Loucy (cell line): Measurements from ENCODE around the gene ARHGAP24.

Experiments
- H2AFZ ChIP-seq: fragments of 200-600 bp; sonication (generic); 2 replicates; pipeline ENCODE4 v1.6.0; 2016; ENCODE audit warnings: antibody characterized with exemption, mild to moderate bottlenecking, low read length, moderate library complexity
- H3F3A ChIP-seq: fragments of 200-600 bp; 2 replicates; pipeline ENCODE4 v1.6.0; 2016; ENCODE audit warnings: antibody characterized with exemption, low read depth, mild to moderate bottlenecking
- H3K27me3 ChIP-seq: fragments of 200-600 bp; sonication (generic); 2 replicates; pipeline ENCODE4 v1.6.1; 2014; ENCODE audit warnings: low read length, mild to moderate bottlenecking; ENCODE audit not compliant: insufficient read depth, poor library complexity, severe bottlenecking
- H3K36me3 ChIP-seq: fragments of 200-600 bp; sonication (generic); 2 replicates; pipeline ENCODE4 v1.6.1; 2016; ENCODE audit warnings: low read length; ENCODE audit not compliant: insufficient read depth
- H3K4me1 ChIP-seq: fragments of 200-600 bp; sonication (generic); 2 replicates; pipeline ENCODE4 v1.5.1; 2014; ENCODE audit warnings: low read length, mild to moderate bottlenecking; ENCODE audit not compliant: insufficient read depth, poor library complexity, severe bottlenecking
- H3K4me2 ChIP-seq: fragments of 200-600 bp; sonication (generic); 2 replicates; pipeline ENCODE4 v1.6.0; 2014; ENCODE audit warnings: antibody characterized with exemption, low read length, low read depth, mild to moderate bottlenecking; ENCODE audit not compliant: poor library complexity, severe bottlenecking
- H3K4me3 ChIP-seq: fragments of 200-600 bp; sonication (generic); 2 replicates; pipeline ENCODE4 v1.5.1; 2014; ENCODE audit warnings: low read length, mild to moderate bottlenecking, mixed read lengths; ENCODE audit not compliant: poor library complexity, severe bottlenecking
- H3K79me2 ChIP-seq: fragments of 200-600 bp; sonication (generic); 2 replicates; pipeline ENCODE4 v1.6.1; 2014; ENCODE audit warnings: low read length; ENCODE audit not compliant: insufficient read depth
- H3K9ac ChIP-seq: fragments of 200-600 bp; sonication (generic); 2 replicates; pipeline ENCODE4 v1.6.0; 2014; ENCODE audit warnings: mild to moderate bottlenecking, low read depth, low read length, moderate library complexity; ENCODE audit not compliant: poor library complexity, severe bottlenecking
- H3K9me2 ChIP-seq: fragments of 200-600 bp; sonication (generic); replicated peaks from 2 replicates; pipeline ENCODE4 v1.6.1; 2016; ENCODE audit warnings: low read depth, low read length, mixed read lengths
- H3K9me3 ChIP-seq: fragments of 200-600 bp; sonication (generic); 2 replicates; pipeline ENCODE4 v1.6.1; 2014; ENCODE audit warnings: mild to moderate bottlenecking, antibody characterized with exemption, low read length, low read depth; ENCODE audit not compliant: insufficient read depth
- H4K20me1 ChIP-seq: fragments of 200-600 bp; sonication (generic); 2 replicates; pipeline ENCODE4 v1.6.0; 2014; ENCODE audit warnings: antibody characterized with exemption, low read length, mild to moderate bottlenecking; ENCODE audit not compliant: insufficient read depth, poor library complexity, severe bottlenecking
- EZH2phosphoT487 ChIP-seq: fragments of 200-600 bp; IDR thresholded peaks from 2 replicates; pipeline ENCODE4 v1.6.1; 2018; ENCODE audit warnings: antibody characterized with exemption, mild to moderate bottlenecking, moderate library complexity, borderline replicate concordance
- TF ChIP-seq, protein P1 (sequence below): fragments of 200-600 bp; sonication (generic); conservative IDR thresholded peaks from 2 replicates; pipeline ENCODE4 v1.5.1; 2014; ENCODE audit warnings: mild to moderate bottlenecking, antibody characterized with exemption, low read length

ARHGAP24 gene

DNA sequence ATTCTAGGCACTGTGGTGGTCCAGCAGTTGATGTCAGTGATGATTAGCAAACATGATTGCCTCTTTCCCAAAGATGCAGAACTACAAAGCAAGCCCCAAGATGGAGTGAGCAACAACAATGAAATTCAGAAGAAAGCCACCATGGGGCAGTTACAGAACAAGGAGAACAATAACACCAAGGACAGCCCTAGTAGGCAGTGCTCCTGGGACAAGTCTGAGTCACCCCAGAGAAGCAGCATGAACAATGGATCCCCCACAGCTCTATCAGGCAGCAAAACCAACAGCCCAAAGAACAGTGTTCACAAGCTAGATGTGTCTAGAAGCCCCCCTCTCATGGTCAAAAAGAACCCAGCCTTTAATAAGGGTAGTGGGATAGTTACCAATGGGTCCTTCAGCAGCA is 519.6 kb downstream of the ARHGAP24 start:
- H2AFZ ChIP-seq = 0 out of 2 replicates have a peak overlapping the region, but pooled peaks have one; percentile 42
- H3K27me3 ChIP-seq = no peaks in the 10 kb centered on the region
- no peak overlapping the region for H3K4me2 ChIP-seq
- TF ChIP-seq, protein P1, sequence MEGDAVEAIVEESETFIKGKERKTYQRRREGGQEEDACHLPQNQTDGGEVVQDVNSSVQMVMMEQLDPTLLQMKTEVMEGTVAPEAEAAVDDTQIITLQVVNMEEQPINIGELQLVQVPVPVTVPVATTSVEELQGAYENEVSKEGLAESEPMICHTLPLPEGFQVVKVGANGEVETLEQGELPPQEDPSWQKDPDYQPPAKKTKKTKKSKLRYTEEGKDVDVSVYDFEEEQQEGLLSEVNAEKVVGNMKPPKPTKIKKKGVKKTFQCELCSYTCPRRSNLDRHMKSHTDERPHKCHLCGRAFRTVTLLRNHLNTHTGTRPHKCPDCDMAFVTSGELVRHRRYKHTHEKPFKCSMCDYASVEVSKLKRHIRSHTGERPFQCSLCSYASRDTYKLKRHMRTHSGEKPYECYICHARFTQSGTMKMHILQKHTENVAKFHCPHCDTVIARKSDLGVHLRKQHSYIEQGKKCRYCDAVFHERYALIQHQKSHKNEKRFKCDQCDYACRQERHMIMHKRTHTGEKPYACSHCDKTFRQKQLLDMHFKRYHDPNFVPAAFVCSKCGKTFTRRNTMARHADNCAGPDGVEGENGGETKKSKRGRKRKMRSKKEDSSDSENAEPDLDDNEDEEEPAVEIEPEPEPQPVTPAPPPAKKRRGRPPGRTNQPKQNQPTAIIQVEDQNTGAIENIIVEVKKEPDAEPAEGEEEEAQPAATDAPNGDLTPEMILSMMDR = no peak
- TF ChIP-seq EZH2phosphoT487 = no peak
- no peaks in the 10 kb centered on the region for H4K20me1 ChIP-seq
- H3K4me3 ChIP-seq = no peak overlapping the region
- H3K9me3 ChIP-seq = no peaks in the 10 kb centered on the region
- no peaks in the 10 kb centered on the region for H3K79me2 ChIP-seq
- no peaks in the 10 kb centered on the region for H3F3A ChIP-seq
- H3K9ac ChIP-seq = peak overlapping the region; percentile 5
- no peaks in the 10 kb centered on the region for H3K36me3 ChIP-seq
- H3K9me2 ChIP-seq = no peaks in the 10 kb centered on the region
- H3K4me1 ChIP-seq = peaks cover 27% of the 10 kb centered on the region

DNA sequence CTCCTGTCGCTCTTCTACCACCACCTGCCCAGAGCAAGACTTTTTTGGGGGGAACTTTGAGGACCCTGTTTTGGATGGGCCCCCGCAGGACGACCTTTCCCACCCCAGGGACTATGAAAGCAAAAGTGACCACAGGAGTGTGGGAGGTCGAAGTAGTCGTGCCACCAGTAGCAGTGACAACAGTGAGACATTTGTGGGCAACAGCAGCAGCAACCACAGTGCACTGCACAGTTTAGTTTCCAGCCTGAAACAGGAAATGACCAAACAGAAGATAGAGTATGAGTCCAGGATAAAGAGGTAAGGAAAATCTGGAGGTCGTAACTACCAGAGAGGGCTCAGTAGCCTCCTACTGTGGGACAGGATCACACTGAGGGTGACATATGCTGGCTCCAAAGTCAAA is 520.4 kb downstream of the ARHGAP24 start:
- peak overlapping the region; percentile 5 for H3K9ac ChIP-seq
- peak overlapping the region; percentile 31 for H3K4me3 ChIP-seq

DNA sequence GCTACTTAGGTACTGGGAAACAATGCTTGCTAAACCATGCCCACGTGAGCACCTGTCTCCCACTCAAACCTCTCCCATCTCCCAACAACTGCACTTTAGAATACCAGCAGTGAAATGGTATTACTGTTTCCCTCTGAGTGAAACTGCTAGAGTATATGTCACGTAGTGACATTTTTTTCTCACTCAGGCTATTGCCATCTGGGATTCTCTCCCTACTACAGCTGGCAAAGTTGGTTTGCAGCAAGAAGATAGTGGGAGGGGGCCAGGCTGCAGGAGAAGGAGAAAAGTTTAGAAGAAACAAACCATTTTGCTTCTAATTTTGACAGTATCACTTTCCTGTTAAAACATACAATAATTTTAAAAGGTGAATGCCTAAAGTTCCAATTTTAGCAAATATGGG is 526.6 kb downstream of the ARHGAP24 start:
- Histone ChIP-seq H3F3A (no peaks in the 10 kb centered on the region), H3K4me3 (no peak overlapping the region), H2AFZ (no peak overlapping the region), H3K9ac (no peak overlapping the region), H3K4me1 (peaks cover 16% of the 10 kb centered on the region), H3K36me3 (no peaks in the 10 kb centered on the region), H3K4me2 (no peak overlapping the region), H3K9me2 (no peaks in the 10 kb centered on the region), H3K27me3 (no peaks in the 10 kb centered on the region), H3K79me2 (no peaks in the 10 kb centered on the region), H3K9me3 (no peaks in the 10 kb centered on the region), H4K20me1 (no peaks in the 10 kb centered on the region)
- TF ChIP-seq, protein P1 = no peak
- no peak for TF ChIP-seq EZH2phosphoT487

More for the DNA sequence above, 520.4 kb downstream of the ARHGAP24 start:
- Histone ChIP-seq H3K27me3 (no peaks in the 10 kb centered on the region), H3K9me3 (no peaks in the 10 kb centered on the region), H3K4me2 (peak overlapping the region; percentile 54), H4K20me1 (no peaks in the 10 kb centered on the region), H3K9me2 (no peaks in the 10 kb centered on the region), H3K36me3 (no peaks in the 10 kb centered on the region), H3K4me1 (peaks cover 35% of the 10 kb centered on the region), H3F3A (no peaks in the 10 kb centered on the region), H3K79me2 (no peaks in the 10 kb centered on the region), H2AFZ (peak overlapping the region; percentile 60)
- TF ChIP-seq EZH2phosphoT487 = no peak
- TF ChIP-seq, protein P1 = no peak
